B cell (primary cell): ENCODE data around the gene GPR87. TPM values are rescaled to one million over a fixed set of nuclear protein-coding genes. Genes with fewer than 3 reads are reported as not detected.

Experiments used
- ATAC-seq: fragments of 200-7000 bp; cut with Tn5 transposase; one replicate; pipeline ENCODE4 v1.10.0; 2021; ENCODE audit warnings: low read depth, mild to moderate bottlenecking, moderate number of reproducible peaks, moderate library complexity
- CTCF ChIA-PET: fragments of 350-600 bp; sonication (Branson Sonifier 250); formaldehyde crosslinking; loops from one replicate; lab custom pipeline; 2021; ENCODE audit warnings: antibody characterized with exemption, inconsistent platforms; lab: Charles Lee
- POLR2A ChIA-PET: fragments of 350-600 bp; sonication (Branson Sonifier 250); formaldehyde crosslinking; loops from one replicate; lab custom pipeline; 2021; ENCODE audit warnings: antibody characterized with exemption; lab: Charles Lee
- DNase-seq: peaks from one replicate; pipeline ENCODE4 v3.0.0; 2013
- H2AFZ ChIP-seq: 2 replicates; pipeline ENCODE4 v1.6.1; 2012; ENCODE audit warnings: mild to moderate bottlenecking, low read depth, low read length; ENCODE audit not compliant: insufficient read depth, poor library complexity, severe bottlenecking
- H3K27ac ChIP-seq, 2 donors: 1 replicate in 1 of 2; 2 replicates in 1 of 2; pipeline ENCODE4 v1.5.1; 2012 to 2013; ENCODE audit warnings: low read length in 2 of 2, mild to moderate bottlenecking in 2 of 2, moderate library complexity in 1 of 2
- H3K27me3 ChIP-seq, 4 experiments: fragments of 200-600 bp in 1 of 4; sonication (generic) in 1 of 4; replicated peaks in 1 of 4; 1 replicate in 2 of 4; 2 replicates in 2 of 4; pipeline versions ENCODE4 v1.6.1 to v1.7.0; 2013 to 2016; ENCODE audit warnings: low read length in 3 of 4, mild to moderate bottlenecking in 2 of 4, mixed read lengths in 1 of 4, moderate library complexity in 1 of 4; ENCODE audit not compliant: insufficient read depth in 4 of 4, control insufficient read depth in 3 of 4; ENCODE audit errors: control extremely low read depth in 1 of 4
- H3K36me3 ChIP-seq, 2 experiments: replicated peaks in 1 of 2; 1 replicate in 1 of 2; 2 replicates in 1 of 2; pipeline versions ENCODE4 v1.6.1 to v1.7.1; 2013; ENCODE audit warnings: low read length in 1 of 2; ENCODE audit not compliant: insufficient read depth in 2 of 2, control insufficient read depth in 1 of 2; ENCODE audit errors: control extremely low read depth in 1 of 2, extremely low read depth in 1 of 2
- H3K4me1 ChIP-seq, 2 donors: fragments of 200-600 bp in 1 of 2; sonication (generic) in 1 of 2; 1 replicate in 1 of 2; 2 replicates in 1 of 2; pipeline versions ENCODE4 v1.5.1 to v1.6.1; 2013 to 2017; ENCODE audit warnings: low read length in 2 of 2; ENCODE audit not compliant: control insufficient read depth in 2 of 2, insufficient read depth in 2 of 2
- H3K4me2 ChIP-seq: replicated peaks from 2 replicates; pipeline ENCODE3; 2012; ENCODE audit warnings: mild to moderate bottlenecking, low read depth, low read length; ENCODE audit not compliant: poor library complexity, severe bottlenecking
- H3K4me3 ChIP-seq, 5 experiments: fragments of 200-600 bp in 1 of 5; sonication (generic) in 1 of 5; 1 replicate in 3 of 5; 2 replicates in 2 of 5; pipeline versions ENCODE4 v1.5.1 to v1.7.0; 2011 to 2016; ENCODE audit warnings: low read length in 4 of 5, mild to moderate bottlenecking in 4 of 5, low read depth in 2 of 5, control low read depth in 1 of 5, moderate library complexity in 1 of 5; ENCODE audit not compliant: insufficient read depth in 1 of 5; ENCODE audit errors: control extremely low read depth in 1 of 5, extremely low read depth in 1 of 5
- H3K79me2 ChIP-seq: fragments of 200-600 bp; sonication (generic); one replicate; pipeline ENCODE4 v1.6.0; 2016; ENCODE audit warnings: low read length; ENCODE audit not compliant: control insufficient read depth, insufficient read depth
- H3K9ac ChIP-seq: fragments of 200-600 bp; sonication (generic); 2 replicates; pipeline ENCODE4 v1.6.1; 2017; ENCODE audit warnings: mild to moderate bottlenecking, low read length, moderate library complexity
- H3K9me3 ChIP-seq, 3 donors: one replicate each; pipeline versions ENCODE4 v1.6.1 to v1.7.1; 2013; ENCODE audit warnings: low read length in 2 of 3; ENCODE audit not compliant: control insufficient read depth in 2 of 3, insufficient read depth in 1 of 3; ENCODE audit errors: control extremely low read depth in 1 of 3
- H4K20me1 ChIP-seq: 2 replicates; pipeline ENCODE4 v1.6.0; 2012; ENCODE audit warnings: mild to moderate bottlenecking, low read length; ENCODE audit not compliant: insufficient read depth, control insufficient read depth, poor library complexity, severe bottlenecking
- H3K27ac Mint-ChIP-seq: one replicate; pipeline ENCODE4 v1.8.0; 2021; ENCODE audit warnings: mixed read lengths
- H3K27me3 Mint-ChIP-seq: one replicate; pipeline ENCODE4 v1.8.0; 2021; ENCODE audit warnings: mixed read lengths
- H3K4me1 Mint-ChIP-seq: one replicate; pipeline ENCODE4 v1.8.0; 2021; ENCODE audit warnings: mixed read lengths
- H3K4me3 Mint-ChIP-seq: one replicate; pipeline ENCODE4 v1.8.0; 2021; ENCODE audit warnings: mixed read lengths
- H3K9me3 Mint-ChIP-seq: one replicate; pipeline ENCODE4 v1.8.0; 2022; ENCODE audit warnings: mixed read lengths; ENCODE audit not compliant: insufficient read depth
- EZH2 ChIP-seq: IDR thresholded peaks from 2 replicates; pipeline ENCODE4 v1.6.1; 2012; ENCODE audit warnings: borderline replicate concordance, low read depth, mild to moderate bottlenecking, moderate library complexity, low read length; ENCODE audit not compliant: insufficient read depth, poor library complexity, severe bottlenecking
- WGBS: methylation state at CpG from one replicate; pipeline ENCODE4 v1.1.5; 2013; ENCODE audit warnings: missing lambda C conversion rate; ENCODE audit not compliant: insufficient coverage; 5-methylcytosine and 5-hydroxymethylcytosine counted together
- intact Hi-C: fragments of 100-400 bp; cut with micrococcal nuclease; formaldehyde crosslinking; loops from one replicate; pipeline ENCODE4 v1.10.0; 2022
- polyA plus RNA-seq: library from polyadenylated mRNA; depleted of rRNA; stranded (reverse); fragments of >200 nt; gene quantifications from 2 replicates; pipeline ENCODE4 v1.2.3, GENCODE V29; 2012
- total RNA-seq, 2 donors: library from RNA; stranded (reverse); fragments of 120-200 nt in 1 of 2; gene quantifications; 1 replicate in 1 of 2; 2 replicates in 1 of 2; pipeline versions ENCODE4 v1.2.3 to v1.2.4, GENCODE V29; 2013 to 2022
- TF ChIP-seq, protein P1 (sequence below): fragments of 200-600 bp; IDR thresholded peaks from one replicate; pipeline ENCODE4 v1.8.0; 2022; ENCODE audit warnings: antibody characterized with exemption, mild to moderate bottlenecking

GPR87 gene
- total and polyA plus RNA-seq, 2 donors (not counting 1 experiment from before 2014, with no cell fraction given): not detected

- peak overlapping the region in 4 of 5 experiments; percentile 1 to 57 (median 32) for H3K4me3 ChIP-seq
- H3K4me1 Mint-ChIP-seq: peaks cover 82% of the 10 kb centered on the region
- WGBS: 20% methylated on average over 1 of the region's 2 CpGs
Observed at GRCh38 chr3:151276038-151276686, 40.5 kb downstream of the GPR87 start.

More at GRCh38 chr3:151276038-151276686, 40.5 kb downstream of the GPR87 start:
- no peaks in the 10 kb centered on the region for H4K20me1 ChIP-seq
- TF ChIP-seq, protein P1, sequence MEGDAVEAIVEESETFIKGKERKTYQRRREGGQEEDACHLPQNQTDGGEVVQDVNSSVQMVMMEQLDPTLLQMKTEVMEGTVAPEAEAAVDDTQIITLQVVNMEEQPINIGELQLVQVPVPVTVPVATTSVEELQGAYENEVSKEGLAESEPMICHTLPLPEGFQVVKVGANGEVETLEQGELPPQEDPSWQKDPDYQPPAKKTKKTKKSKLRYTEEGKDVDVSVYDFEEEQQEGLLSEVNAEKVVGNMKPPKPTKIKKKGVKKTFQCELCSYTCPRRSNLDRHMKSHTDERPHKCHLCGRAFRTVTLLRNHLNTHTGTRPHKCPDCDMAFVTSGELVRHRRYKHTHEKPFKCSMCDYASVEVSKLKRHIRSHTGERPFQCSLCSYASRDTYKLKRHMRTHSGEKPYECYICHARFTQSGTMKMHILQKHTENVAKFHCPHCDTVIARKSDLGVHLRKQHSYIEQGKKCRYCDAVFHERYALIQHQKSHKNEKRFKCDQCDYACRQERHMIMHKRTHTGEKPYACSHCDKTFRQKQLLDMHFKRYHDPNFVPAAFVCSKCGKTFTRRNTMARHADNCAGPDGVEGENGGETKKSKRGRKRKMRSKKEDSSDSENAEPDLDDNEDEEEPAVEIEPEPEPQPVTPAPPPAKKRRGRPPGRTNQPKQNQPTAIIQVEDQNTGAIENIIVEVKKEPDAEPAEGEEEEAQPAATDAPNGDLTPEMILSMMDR: no peak
- no peak for TF ChIP-seq EZH2
- peak overlapping the region; percentile 73 for H3K4me2 ChIP-seq
- Mint-ChIP-seq H3K27ac (peak overlapping the region; percentile 98), H3K4me3 (peak overlapping the region; percentile 82), H3K27me3 (no peaks in the 10 kb centered on the region), H3K9me3 (no peaks in the 10 kb centered on the region)
- H3K27me3 ChIP-seq: no peaks in the 10 kb centered on the region
- H3K36me3 ChIP-seq: peaks cover 0 to 1% of the 10 kb centered on the region in 2 experiments
- H3K4me1 ChIP-seq: peaks cover 72 to 81% of the 10 kb centered on the region in 2 donors
- peaks cover 29% of the 10 kb centered on the region for H3K79me2 ChIP-seq
- H3K9ac ChIP-seq: peak overlapping the region; percentile 58
- no peak overlapping the region for H2AFZ ChIP-seq
- peak overlapping the region; percentile 91 to 96 for H3K27ac ChIP-seq
- ChIA-PET POLR2A (interaction anchor here (2.0 kb wide), 1 partner anchor 10 kb away, joined by 14 read pairs; no protein-coding TSS in a partner anchor), CTCF (interaction anchor here (0.7 to 9.6 kb wide), 8 partner anchors 11 to 106 kb away, joined by 3 to 460 read pairs (median 4); no protein-coding TSS in a partner anchor)
- DNase-seq (no peak), ATAC-seq (peak; percentile 3)
- H3K9me3 ChIP-seq: no peaks in the 10 kb centered on the region
- intact Hi-C loops: loop anchor here (1.0 to 5.0 kb wide), 4 partner anchors 10 to 729 kb away; partner anchors contain the start of genes EIF2A, P2RY12, P2RY13 and SERP1
